ENCODE results near the gene BPI.

Gene BPI

DNA sequence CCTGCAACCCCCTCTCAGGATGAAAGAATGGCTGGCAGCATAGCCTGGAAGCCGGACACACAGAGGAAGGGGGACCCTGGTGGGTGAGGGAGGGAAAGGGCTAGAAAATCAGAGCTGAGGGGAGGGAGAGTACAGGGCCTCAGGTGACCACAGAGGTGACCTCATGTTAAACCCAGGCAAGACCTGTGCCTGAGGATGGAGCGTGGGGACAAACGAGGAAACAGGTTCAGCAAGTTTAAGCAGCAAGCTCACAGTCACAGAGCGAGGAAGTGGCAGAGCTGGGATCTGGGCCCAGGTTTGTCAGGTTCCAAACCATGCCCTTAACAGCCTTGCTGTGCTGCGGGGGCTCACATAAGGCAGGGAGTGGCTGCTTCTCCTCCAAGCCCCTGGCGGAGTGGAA lies 4.0 kb upstream of the BPI start:
- no peaks in the 10 kb centered on the region for H3K36me3 ChIP-seq (ENCODE audit: control insufficient read depth in 5 of 5, insufficient read depth in 5 of 5, low read length in 5 of 5)
- H3K4me1 ChIP-seq (ENCODE audit: control insufficient read depth in 5 of 5, insufficient read depth in 5 of 5, low read length in 5 of 5), result peaks cover 0 to 33% (median 25%) of the 10 kb centered on the region in 5 donors
- no peak overlapping the region for H3K9ac ChIP-seq (ENCODE audit: low read length in 5 of 5)
- no peak overlapping the region for H3K27ac ChIP-seq (ENCODE audit: low read depth, low read length)
- H3K4me3 ChIP-seq (ENCODE audit: low read depth in 1 of 5, low read length in 5 of 5), result no peak overlapping the region
- peaks cover 0 to 10% (median 0%) of the 10 kb centered on the region in 5 donors for H3K27me3 ChIP-seq (ENCODE audit: control insufficient read depth in 5 of 5, insufficient read depth in 4 of 5, low read length in 5 of 5)
- no peaks in the 10 kb centered on the region for H3K9me3 ChIP-seq (ENCODE audit: control insufficient read depth in 5 of 5, low read length in 5 of 5)

GRCh38 chr20:38300438-38300837 lies 3.5 kb upstream of the BPI start:
- no peak overlapping the region for H3K27ac ChIP-seq (ENCODE audit: low read depth, low read length)

DNA sequence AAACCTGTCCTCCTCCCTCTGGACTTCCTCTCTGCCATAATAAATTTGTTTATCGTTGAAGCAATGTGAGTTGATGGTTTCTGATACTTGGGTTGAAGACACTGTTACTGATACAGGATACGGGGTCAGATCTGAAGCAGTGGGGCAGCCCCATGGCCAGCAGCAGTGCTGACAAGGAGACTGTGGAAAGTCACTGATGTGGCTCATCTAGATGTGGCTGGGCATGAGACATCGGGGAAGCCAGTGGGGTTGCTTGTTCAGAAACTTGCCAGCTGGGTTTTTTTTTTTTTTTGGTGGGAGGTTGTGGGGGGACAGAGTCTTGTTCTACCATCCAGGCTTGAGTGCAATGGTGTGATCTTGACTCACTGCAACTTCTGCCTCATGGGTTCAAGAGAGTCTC lies 2.6 kb upstream of the BPI start:
- H3K4me1 ChIP-seq (ENCODE audit: control insufficient read depth in 5 of 5, insufficient read depth in 5 of 5, low read length in 5 of 5), result peaks cover 0 to 30% (median 22%) of the 10 kb centered on the region in 5 donors
- no peak overlapping the region for H3K9ac ChIP-seq (ENCODE audit: low read length in 5 of 5)
- no peaks in the 10 kb centered on the region for H3K9me3 ChIP-seq (ENCODE audit: control insufficient read depth in 5 of 5, low read length in 5 of 5)
- no peak overlapping the region for H3K27ac ChIP-seq (ENCODE audit: low read depth, low read length)
- H3K27me3 ChIP-seq (ENCODE audit: control insufficient read depth in 5 of 5, insufficient read depth in 4 of 5, low read length in 5 of 5), result peaks cover 0 to 10% (median 0%) of the 10 kb centered on the region in 5 donors
- H3K4me3 ChIP-seq (ENCODE audit: low read depth in 1 of 5, low read length in 5 of 5), result no peak overlapping the region
- H3K36me3 ChIP-seq (ENCODE audit: control insufficient read depth in 5 of 5, insufficient read depth in 5 of 5, low read length in 5 of 5), result no peaks in the 10 kb centered on the region

More at GRCh38 chr20:38300438-38300837, 3.5 kb upstream of the BPI start:
- Histone ChIP-seq H3K27me3 (ENCODE audit: control insufficient read depth in 5 of 5, insufficient read depth in 4 of 5, low read length in 5 of 5) (peaks cover 0 to 10% (median 0%) of the 10 kb centered on the region in 5 donors), H3K9ac (ENCODE audit: low read length in 5 of 5) (no peak overlapping the region), H3K4me3 (ENCODE audit: low read depth in 1 of 5, low read length in 5 of 5) (no peak overlapping the region), H3K36me3 (ENCODE audit: control insufficient read depth in 5 of 5, insufficient read depth in 5 of 5, low read length in 5 of 5) (no peaks in the 10 kb centered on the region), H3K4me1 (ENCODE audit: control insufficient read depth in 5 of 5, insufficient read depth in 5 of 5, low read length in 5 of 5) (peaks cover 0 to 33% (median 25%) of the 10 kb centered on the region in 5 donors), H3K9me3 (ENCODE audit: control insufficient read depth in 5 of 5, low read length in 5 of 5) (no peaks in the 10 kb centered on the region)

DNA sequence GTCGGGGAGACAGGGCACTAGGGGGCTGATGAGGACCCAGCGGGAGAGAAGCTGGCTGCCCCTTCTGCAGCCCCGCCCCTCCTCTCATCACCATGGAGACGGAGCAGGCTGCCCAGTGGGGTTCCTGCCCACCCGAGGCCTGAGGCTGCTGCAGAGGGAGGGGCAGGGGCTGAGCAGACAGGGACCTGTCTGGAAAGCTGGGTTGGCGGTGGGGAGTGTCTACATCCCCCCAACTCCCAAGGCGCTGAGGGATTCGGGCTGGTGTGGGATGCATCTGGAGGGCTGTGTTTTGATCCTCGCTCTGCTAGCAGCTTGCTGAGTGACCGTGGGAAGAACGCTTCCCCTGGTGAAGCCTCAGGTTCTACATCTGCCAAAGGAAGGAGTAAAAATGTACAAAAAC lies 1.2 kb upstream of the BPI start:
- Histone ChIP-seq H3K36me3 (ENCODE audit: control insufficient read depth in 5 of 5, insufficient read depth in 5 of 5, low read length in 5 of 5) (no peaks in the 10 kb centered on the region), H3K9ac (ENCODE audit: low read length in 5 of 5) (no peak overlapping the region), H3K27me3 (ENCODE audit: control insufficient read depth in 5 of 5, insufficient read depth in 4 of 5, low read length in 5 of 5) (peaks cover 0 to 10% (median 0%) of the 10 kb centered on the region in 5 donors), H3K4me1 (ENCODE audit: control insufficient read depth in 5 of 5, insufficient read depth in 5 of 5, low read length in 5 of 5) (peaks cover 0 to 28% (median 20%) of the 10 kb centered on the region in 5 donors), H3K27ac (ENCODE audit: low read depth, low read length) (no peak overlapping the region), H3K4me3 (ENCODE audit: low read depth in 1 of 5, low read length in 5 of 5) (no peak overlapping the region), H3K9me3 (ENCODE audit: control insufficient read depth in 5 of 5, low read length in 5 of 5) (no peaks in the 10 kb centered on the region)

DNA sequence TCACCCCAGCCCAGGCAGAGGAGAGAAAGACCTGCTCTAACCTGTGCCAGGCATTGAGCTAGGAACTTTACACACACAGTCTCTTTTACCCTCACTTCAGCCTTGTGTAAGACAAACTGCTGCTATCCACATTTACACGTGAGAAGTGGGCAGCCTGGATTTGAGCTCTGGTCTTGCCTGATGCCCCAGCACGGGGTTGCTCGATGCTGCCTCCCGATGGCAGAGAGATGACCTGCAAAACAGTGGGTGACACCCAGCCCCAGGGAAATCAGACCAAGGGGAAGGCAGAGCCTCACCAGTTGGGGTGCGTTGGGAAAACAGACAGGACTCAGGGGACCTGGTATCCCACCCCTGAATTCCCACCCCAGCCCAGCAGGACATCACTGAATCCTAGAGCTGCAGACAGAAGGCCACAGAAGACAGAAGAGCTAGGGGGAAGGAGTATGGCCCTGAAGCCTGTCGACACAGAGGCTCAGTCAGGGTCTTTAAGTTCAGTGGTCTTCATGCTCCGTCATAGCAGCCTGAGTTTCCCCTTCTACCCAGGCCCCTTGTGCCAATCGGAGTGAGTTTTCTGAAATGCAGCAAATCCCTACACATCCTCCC lies 990 bp downstream of the BPI start:
- Histone ChIP-seq H3K36me3 (ENCODE audit: control insufficient read depth in 5 of 5, insufficient read depth in 5 of 5, low read length in 5 of 5) (no peaks in the 10 kb centered on the region), H3K27ac (ENCODE audit: low read depth, low read length) (no peak overlapping the region), H3K4me3 (ENCODE audit: low read depth in 1 of 5, low read length in 5 of 5) (no peak overlapping the region), H3K9me3 (ENCODE audit: control insufficient read depth in 5 of 5, low read length in 5 of 5) (peaks cover 0 to 8% (median 2%) of the 10 kb centered on the region in 5 donors), H3K9ac (ENCODE audit: low read length in 5 of 5) (no peak overlapping the region), H3K4me1 (ENCODE audit: control insufficient read depth in 5 of 5, insufficient read depth in 5 of 5, low read length in 5 of 5) (peaks cover 0 to 12% (median 2%) of the 10 kb centered on the region in 5 donors), H3K27me3 (ENCODE audit: control insufficient read depth in 5 of 5, insufficient read depth in 4 of 5, low read length in 5 of 5) (peaks cover 0 to 8% (median 0%) of the 10 kb centered on the region in 5 donors)

DNA sequence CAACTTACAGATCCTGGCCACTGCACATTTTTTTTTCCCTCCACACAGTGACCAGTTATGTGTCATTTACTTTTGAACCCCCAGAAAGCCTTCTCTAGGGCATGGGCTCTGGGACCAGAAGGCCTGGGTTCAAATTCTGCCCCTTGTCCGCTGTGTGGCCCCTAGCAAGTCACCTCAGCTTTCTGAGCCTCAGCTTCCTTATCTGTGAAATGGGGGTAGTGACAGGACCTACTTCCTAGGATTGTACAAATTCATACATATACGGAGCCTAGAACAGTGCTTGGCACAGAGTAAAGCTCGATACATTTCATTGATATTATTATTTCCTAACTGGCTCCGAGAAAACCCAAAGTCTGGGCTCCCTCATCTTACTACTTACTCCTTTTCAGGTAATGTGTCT lies 1.6 kb downstream of the BPI start:
- Histone ChIP-seq H3K4me3 (ENCODE audit: low read depth in 1 of 5, low read length in 5 of 5) (no peak overlapping the region), H3K9me3 (ENCODE audit: control insufficient read depth in 5 of 5, low read length in 5 of 5) (peaks cover 0 to 8% (median 2%) of the 10 kb centered on the region in 5 donors), H3K9ac (ENCODE audit: low read length in 5 of 5) (no peak overlapping the region), H3K36me3 (ENCODE audit: control insufficient read depth in 5 of 5, insufficient read depth in 5 of 5, low read length in 5 of 5) (no peaks in the 10 kb centered on the region), H3K27ac (ENCODE audit: low read depth, low read length) (no peak overlapping the region), H3K27me3 (ENCODE audit: control insufficient read depth in 5 of 5, insufficient read depth in 4 of 5, low read length in 5 of 5) (peaks cover 0 to 10% (median 0%) of the 10 kb centered on the region in 5 donors), H3K4me1 (ENCODE audit: control insufficient read depth in 5 of 5, insufficient read depth in 5 of 5, low read length in 5 of 5) (peaks cover 0 to 12% (median 0%) of the 10 kb centered on the region in 5 donors)

DNA sequence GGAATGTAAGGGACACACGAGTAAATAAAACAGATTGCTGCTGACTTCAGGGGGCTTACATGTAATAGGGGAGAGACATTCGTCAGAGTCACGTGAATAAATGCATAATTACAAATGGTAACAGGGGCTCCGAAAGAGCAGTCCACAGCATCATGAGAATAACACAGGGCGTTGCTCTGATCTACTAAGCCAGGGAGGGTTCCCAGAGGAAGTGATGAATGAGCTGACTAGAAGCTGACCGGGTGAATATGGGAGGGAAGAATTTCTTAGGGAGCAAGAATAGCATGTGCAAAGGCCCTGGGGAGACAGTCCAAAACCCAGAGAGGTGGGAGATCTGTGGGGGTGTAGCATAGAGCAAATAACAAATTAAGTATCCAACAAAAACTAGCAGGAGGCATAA lies 2.4 kb downstream of the BPI start:
- Histone ChIP-seq H3K4me1 (ENCODE audit: control insufficient read depth in 5 of 5, insufficient read depth in 5 of 5, low read length in 5 of 5) (peaks cover 0 to 12% (median 0%) of the 10 kb centered on the region in 5 donors), H3K27ac (ENCODE audit: low read depth, low read length) (no peak overlapping the region), H3K27me3 (ENCODE audit: control insufficient read depth in 5 of 5, insufficient read depth in 4 of 5, low read length in 5 of 5) (peaks cover 0 to 11% (median 0%) of the 10 kb centered on the region in 5 donors), H3K9me3 (ENCODE audit: control insufficient read depth in 5 of 5, low read length in 5 of 5) (peaks cover 0 to 8% (median 2%) of the 10 kb centered on the region in 5 donors), H3K36me3 (ENCODE audit: control insufficient read depth in 5 of 5, insufficient read depth in 5 of 5, low read length in 5 of 5) (no peaks in the 10 kb centered on the region), H3K4me3 (ENCODE audit: low read depth in 1 of 5, low read length in 5 of 5) (no peak overlapping the region), H3K9ac (ENCODE audit: low read length in 5 of 5) (no peak overlapping the region)

- H3K27me3 ChIP-seq (ENCODE audit: control insufficient read depth in 5 of 5, insufficient read depth in 4 of 5, low read length in 5 of 5), result peaks cover 0 to 17% (median 0%) of the 10 kb centered on the region in 5 donors
- H3K4me3 ChIP-seq (ENCODE audit: low read depth in 1 of 5, low read length in 5 of 5), result no peak overlapping the region
- H3K9ac ChIP-seq (ENCODE audit: low read length in 5 of 5), result no peak overlapping the region
- H3K36me3 ChIP-seq (ENCODE audit: control insufficient read depth in 5 of 5, insufficient read depth in 5 of 5, low read length in 5 of 5), result no peaks in the 10 kb centered on the region
- H3K9me3 ChIP-seq (ENCODE audit: control insufficient read depth in 5 of 5, low read length in 5 of 5), result peaks cover 0 to 8% (median 2%) of the 10 kb centered on the region in 5 donors
- no peak overlapping the region for H3K27ac ChIP-seq (ENCODE audit: low read depth, low read length)
- peaks cover 0 to 12% (median 0%) of the 10 kb centered on the region in 5 donors for H3K4me1 ChIP-seq (ENCODE audit: control insufficient read depth in 5 of 5, insufficient read depth in 5 of 5, low read length in 5 of 5)
These were observed 3.6 kb downstream of the BPI start for GRCh38 chr20:38307371-38308046.

- H3K9me3 ChIP-seq (ENCODE audit: control insufficient read depth in 5 of 5, low read length in 5 of 5), result peaks cover 0 to 8% (median 2%) of the 10 kb centered on the region in 5 donors
- H3K4me3 ChIP-seq (ENCODE audit: low read depth in 1 of 5, low read length in 5 of 5), result no peak overlapping the region
- H3K36me3 ChIP-seq (ENCODE audit: control insufficient read depth in 5 of 5, insufficient read depth in 5 of 5, low read length in 5 of 5), result no peaks in the 10 kb centered on the region
- H3K9ac ChIP-seq (ENCODE audit: low read length in 5 of 5), result no peak overlapping the region
- peaks cover 0 to 12% (median 0%) of the 10 kb centered on the region in 5 donors for H3K4me1 ChIP-seq (ENCODE audit: control insufficient read depth in 5 of 5, insufficient read depth in 5 of 5, low read length in 5 of 5)
- H3K27ac ChIP-seq (ENCODE audit: low read depth, low read length), result no peak overlapping the region
- peaks cover 0 to 17% (median 0%) of the 10 kb centered on the region in 5 donors for H3K27me3 ChIP-seq (ENCODE audit: control insufficient read depth in 5 of 5, insufficient read depth in 4 of 5, low read length in 5 of 5)
These were observed 4.1 kb downstream of the BPI start for GRCh38 chr20:38308047-38308438.

GRCh38 chr20:38308447-38308846 lies 4.5 kb downstream of the BPI start:
- H3K36me3 ChIP-seq (ENCODE audit: control insufficient read depth in 5 of 5, insufficient read depth in 5 of 5, low read length in 5 of 5), result no peaks in the 10 kb centered on the region
- H3K4me3 ChIP-seq (ENCODE audit: low read depth in 1 of 5, low read length in 5 of 5), result no peak overlapping the region
- no peak overlapping the region for H3K9ac ChIP-seq (ENCODE audit: low read length in 5 of 5)
- peaks cover 0 to 17% (median 0%) of the 10 kb centered on the region in 5 donors for H3K27me3 ChIP-seq (ENCODE audit: control insufficient read depth in 5 of 5, insufficient read depth in 4 of 5, low read length in 5 of 5)
- peaks cover 0 to 8% (median 2%) of the 10 kb centered on the region in 5 donors for H3K9me3 ChIP-seq (ENCODE audit: control insufficient read depth in 5 of 5, low read length in 5 of 5)
- no peak overlapping the region for H3K27ac ChIP-seq (ENCODE audit: low read depth, low read length)
- peaks cover 0 to 11% (median 0%) of the 10 kb centered on the region in 5 donors for H3K4me1 ChIP-seq (ENCODE audit: control insufficient read depth in 5 of 5, insufficient read depth in 5 of 5, low read length in 5 of 5)
